ENCODE measurements around the gene MMP25. TPM values are rescaled to one million over a fixed set of nuclear protein-coding genes. Genes with fewer than 3 reads are reported as not detected.

MMP25 gene
- total and polyA plus RNA-seq, 2 experiments from 2014 or later: 0.16 TPM; not detected in 1

DNA sequence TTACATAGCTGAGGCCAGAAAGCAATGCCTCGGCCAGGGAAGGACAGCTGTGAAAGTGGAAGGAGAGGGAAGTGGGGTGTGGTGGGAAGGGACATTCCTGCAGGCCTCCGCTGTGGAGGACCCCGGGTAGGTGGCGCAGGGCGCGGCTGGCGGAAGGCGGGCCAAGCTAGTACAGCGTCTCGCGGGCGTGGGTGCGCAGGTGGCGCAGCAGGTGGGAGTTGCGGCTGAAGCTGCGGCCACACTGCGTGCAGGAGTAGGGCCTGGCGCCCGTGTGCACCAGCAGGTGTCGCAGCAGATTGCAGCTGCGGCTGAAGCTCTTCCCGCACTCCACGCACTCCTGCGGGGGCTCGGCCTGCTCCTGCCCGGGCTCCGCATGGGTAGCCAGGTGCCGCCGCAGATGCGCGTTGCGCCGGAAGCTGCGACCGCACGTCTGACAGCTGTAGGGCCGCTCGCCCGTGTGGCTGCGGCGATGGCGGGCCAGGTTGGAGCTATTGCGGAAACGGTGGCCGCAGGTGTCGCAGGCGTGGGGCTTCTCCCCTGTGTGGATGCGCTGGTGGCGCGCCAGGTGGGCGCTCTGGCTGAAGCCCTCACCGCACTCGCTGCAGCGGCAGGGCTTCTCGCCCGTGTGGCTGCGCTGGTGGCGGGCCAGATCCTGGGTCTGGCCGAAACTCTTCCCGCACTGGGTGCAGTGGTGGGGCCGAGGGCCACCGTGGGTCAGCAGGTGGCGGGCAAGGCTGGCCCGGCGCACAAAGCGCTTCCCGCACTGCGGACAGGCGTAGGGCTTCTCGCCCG is 42.8 kb downstream of the MMP25 start:
- no peak for DNase-seq
- no peaks in the 10 kb centered on the region for H3K4me1 ChIP-seq (ENCODE audit: insufficient read depth)
- no peak overlapping the region for H2AFZ ChIP-seq
- TF ChIP-seq EZH2 (IDR thresholded peaks at IDR 0.05; ENCODE audit: insufficient read depth, poor library complexity, severe bottlenecking) (no peak), EZH2phosphoT487 (IDR thresholded peaks at IDR 0.05; ENCODE audit: insufficient read depth, low read depth) (no peak)
- no peak overlapping the region for H3K4me2 ChIP-seq (ENCODE audit: unreplicated experiment)
- H3K9ac ChIP-seq: no peak overlapping the region
- H3K79me2 ChIP-seq (ENCODE audit: insufficient read depth): no peaks in the 10 kb centered on the region
- no peak overlapping the region for H3K27ac ChIP-seq
- in situ Hi-C loops (cut with MboI): no loop called here
- H3K9me2 ChIP-seq (ENCODE audit: insufficient read depth): no peaks in the 10 kb centered on the region
- no peaks in the 10 kb centered on the region for H3K9me3 ChIP-seq (ENCODE audit: low read depth)
- H3K27me3 ChIP-seq (replicated peaks; ENCODE audit: insufficient read depth): peaks cover 14% of the 10 kb centered on the region; the same call in 1 of the 2 replicates
- no peaks in the 10 kb centered on the region for H3K36me3 ChIP-seq (ENCODE audit: low read depth)
- no peak overlapping the region for H3K4me3 ChIP-seq
- H3F3A ChIP-seq (ENCODE audit: insufficient read depth): no peaks in the 10 kb centered on the region
- no peaks in the 10 kb centered on the region for H4K20me1 ChIP-seq (ENCODE audit: insufficient read depth)
- WGBS, 2 experiments (ENCODE audit: low coverage in 1 of 2, low lambda C conversion rate in 2 of 2, missing lambda C conversion rate in 2 of 2): 91 to 93% methylated on average over 62 to 71 of the region's 71 CpGs

DNA sequence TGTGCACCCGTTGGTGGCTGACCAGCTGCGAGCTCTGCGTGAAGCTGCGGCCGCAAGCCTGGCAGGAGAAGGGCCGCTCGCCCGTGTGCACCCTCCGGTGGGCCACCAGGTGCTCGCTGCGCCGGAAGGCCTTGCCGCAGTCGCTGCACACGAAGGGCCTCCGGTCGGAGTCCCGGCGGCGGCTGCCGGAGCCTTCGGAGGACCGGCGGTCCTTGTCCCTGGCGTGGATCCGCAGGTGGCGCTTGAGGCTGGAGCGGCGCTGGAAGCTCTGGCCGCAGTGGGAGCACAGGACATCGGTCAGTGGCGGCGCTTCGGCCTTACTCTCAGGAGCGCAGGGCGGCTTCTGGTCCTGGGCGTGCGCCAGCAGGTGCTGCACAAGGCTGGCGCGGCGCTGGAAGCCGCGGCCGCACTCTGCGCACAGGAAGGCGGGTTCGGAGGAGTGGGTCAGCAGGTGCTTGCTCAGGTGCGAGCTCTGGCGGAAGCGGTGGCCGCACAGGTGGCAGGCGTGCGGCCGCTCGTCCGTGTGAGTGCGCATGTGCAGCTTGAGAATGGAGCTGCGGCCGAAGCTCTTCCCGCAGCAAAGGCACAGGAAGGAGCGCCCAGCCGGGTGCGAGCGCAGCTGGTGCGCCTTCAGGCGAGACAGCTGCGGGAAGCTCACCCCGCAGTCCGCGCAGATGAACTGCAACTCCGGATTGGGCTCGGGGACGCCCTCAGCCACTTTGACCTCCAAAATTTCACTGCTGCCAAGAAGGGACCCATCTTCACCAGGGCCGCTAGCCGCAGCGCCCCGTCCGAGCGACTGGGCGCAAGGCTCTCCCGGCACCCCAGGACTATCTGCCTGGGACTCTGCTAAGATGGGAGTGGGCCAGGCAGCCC is 43.6 kb downstream of the MMP25 start:
- H3K36me3 ChIP-seq (ENCODE audit: low read depth): no peaks in the 10 kb centered on the region
- 91 to 93% methylated on average over 71 to 76 of the region's 81 CpGs for WGBS, 2 experiments (ENCODE audit: low coverage in 1 of 2, low lambda C conversion rate in 2 of 2, missing lambda C conversion rate in 2 of 2)
- H2AFZ ChIP-seq: no peak overlapping the region
- no peak overlapping the region for H3K27ac ChIP-seq
- H3K9ac ChIP-seq: no peak overlapping the region
- H3K9me3 ChIP-seq (ENCODE audit: low read depth): no peaks in the 10 kb centered on the region
- no peaks in the 10 kb centered on the region for H3K9me2 ChIP-seq (ENCODE audit: insufficient read depth)
- peaks cover 14% of the 10 kb centered on the region; the same call in 1 of the 2 replicates for H3K27me3 ChIP-seq (replicated peaks; ENCODE audit: insufficient read depth)
- H3K4me1 ChIP-seq (ENCODE audit: insufficient read depth): no peaks in the 10 kb centered on the region
- TF ChIP-seq EZH2 (IDR thresholded peaks at IDR 0.05; ENCODE audit: insufficient read depth, poor library complexity, severe bottlenecking) (no peak), EZH2phosphoT487 (IDR thresholded peaks at IDR 0.05; ENCODE audit: insufficient read depth, low read depth) (no peak)
- H3K4me2 ChIP-seq (ENCODE audit: unreplicated experiment): no peak overlapping the region
- H3K4me3 ChIP-seq: no peak overlapping the region
- H3K79me2 ChIP-seq (ENCODE audit: insufficient read depth): no peaks in the 10 kb centered on the region
- H4K20me1 ChIP-seq (ENCODE audit: insufficient read depth): no peaks in the 10 kb centered on the region
- no peaks in the 10 kb centered on the region for H3F3A ChIP-seq (ENCODE audit: insufficient read depth)
- no peak for DNase-seq
- in situ Hi-C loops (cut with MboI): no loop called here

DNA sequence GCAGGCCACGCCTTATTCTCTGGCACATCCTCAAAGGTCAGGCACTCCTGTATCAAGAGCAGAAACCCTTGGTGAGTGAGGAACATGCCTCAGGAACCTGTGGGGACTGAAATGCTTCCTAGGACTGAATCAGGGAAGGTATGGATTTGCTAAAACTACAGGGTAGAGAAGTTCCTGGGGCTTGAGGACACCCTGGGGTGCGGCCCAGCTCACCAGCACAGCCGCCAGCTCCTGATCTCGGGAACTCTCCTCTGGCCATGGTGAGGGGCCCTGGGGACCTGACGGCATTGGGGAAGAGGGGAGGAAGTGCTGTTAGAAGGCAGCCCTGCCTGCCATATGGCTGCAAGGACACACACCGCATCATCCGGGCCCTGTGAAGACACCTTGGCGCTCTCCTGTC is 45.2 kb downstream of the MMP25 start:
- WGBS, 2 experiments (ENCODE audit: low coverage in 1 of 2, low lambda C conversion rate in 2 of 2, missing lambda C conversion rate in 2 of 2): 60 to 62% methylated on average over 7 to 8 of the region's 8 CpGs

DNA sequence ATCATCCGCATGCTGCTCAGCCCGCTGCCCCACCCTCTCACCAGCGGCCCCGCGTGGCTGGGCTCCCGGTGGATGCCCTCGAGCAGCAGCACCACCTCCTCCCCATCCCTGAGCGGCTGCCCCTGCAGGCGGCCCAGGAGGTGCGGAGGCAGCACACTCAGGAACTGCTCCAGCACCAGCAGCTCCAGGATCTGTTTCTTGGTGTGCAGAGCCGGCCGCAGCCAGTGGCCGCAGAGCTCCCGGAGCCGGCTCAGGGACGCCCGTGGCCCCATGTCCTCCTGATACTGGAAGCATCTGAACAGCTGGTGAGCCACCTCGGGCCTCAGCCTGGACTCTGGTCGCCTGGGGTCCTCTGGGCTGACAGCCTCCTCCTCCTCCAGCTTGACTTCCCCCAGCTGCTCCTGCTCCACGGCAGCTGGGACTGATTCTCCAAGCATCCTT is 46.2 kb downstream of the MMP25 start:
- H2AFZ ChIP-seq: no peak overlapping the region
- H3K4me1 ChIP-seq (ENCODE audit: insufficient read depth): no peaks in the 10 kb centered on the region
- DNase-seq: no peak
- no peaks in the 10 kb centered on the region for H3K9me2 ChIP-seq (ENCODE audit: insufficient read depth)
- H3K4me3 ChIP-seq: no peak overlapping the region
- H3K27me3 ChIP-seq (replicated peaks; ENCODE audit: insufficient read depth): peaks cover 14% of the 10 kb centered on the region; the same call in 1 of the 2 replicates
- no peak overlapping the region for H3K27ac ChIP-seq
- no peaks in the 10 kb centered on the region for H3K9me3 ChIP-seq (ENCODE audit: low read depth)
- TF ChIP-seq EZH2 (IDR thresholded peaks at IDR 0.05; ENCODE audit: insufficient read depth, poor library complexity, severe bottlenecking): no peak
- no peak for TF ChIP-seq EZH2phosphoT487 (IDR thresholded peaks at IDR 0.05; ENCODE audit: insufficient read depth, low read depth)
- no peak overlapping the region for H3K4me2 ChIP-seq (ENCODE audit: unreplicated experiment)
- H3K9ac ChIP-seq: no peak overlapping the region
- WGBS, 2 experiments (ENCODE audit: low coverage in 1 of 2, low lambda C conversion rate in 2 of 2, missing lambda C conversion rate in 2 of 2): 44 to 59% methylated on average over 13 to 19 of the region's 20 CpGs
- no peaks in the 10 kb centered on the region for H4K20me1 ChIP-seq (ENCODE audit: insufficient read depth)
- no peaks in the 10 kb centered on the region for H3K36me3 ChIP-seq (ENCODE audit: low read depth)
- in situ Hi-C loops (cut with MboI): no loop called here
- H3K79me2 ChIP-seq (ENCODE audit: insufficient read depth): no peaks in the 10 kb centered on the region
- H3F3A ChIP-seq (ENCODE audit: insufficient read depth): no peaks in the 10 kb centered on the region

More for the DNA sequence above, 45.2 kb downstream of the MMP25 start:
- no peak overlapping the region for H3K4me2 ChIP-seq (ENCODE audit: unreplicated experiment)
- H3K79me2 ChIP-seq (ENCODE audit: insufficient read depth): no peaks in the 10 kb centered on the region
- H3K4me3 ChIP-seq: no peak overlapping the region
- no peaks in the 10 kb centered on the region for H3K36me3 ChIP-seq (ENCODE audit: low read depth)
- H3K9me2 ChIP-seq (ENCODE audit: insufficient read depth): no peaks in the 10 kb centered on the region
- H3K4me1 ChIP-seq (ENCODE audit: insufficient read depth): no peaks in the 10 kb centered on the region
- H2AFZ ChIP-seq: no peak overlapping the region
- no peak overlapping the region for H3K27ac ChIP-seq
- no peaks in the 10 kb centered on the region for H3F3A ChIP-seq (ENCODE audit: insufficient read depth)
- H3K27me3 ChIP-seq (replicated peaks; ENCODE audit: insufficient read depth): peaks cover 14% of the 10 kb centered on the region; the same call in 1 of the 2 replicates
- H3K9me3 ChIP-seq (ENCODE audit: low read depth): no peaks in the 10 kb centered on the region
- in situ Hi-C loops (cut with MboI): no loop called here
- no peak for TF ChIP-seq EZH2 (IDR thresholded peaks at IDR 0.05; ENCODE audit: insufficient read depth, poor library complexity, severe bottlenecking)
- no peak for TF ChIP-seq EZH2phosphoT487 (IDR thresholded peaks at IDR 0.05; ENCODE audit: insufficient read depth, low read depth)
- H4K20me1 ChIP-seq (ENCODE audit: insufficient read depth): no peaks in the 10 kb centered on the region
- DNase-seq: no peak
- H3K9ac ChIP-seq: no peak overlapping the region

All from GM23248 (cell line).